DOHH2 (cell line): ENCODE data around the gene FKBP7.

Experiments used
- H3F3A ChIP-seq: fragments of 200-600 bp; sonication (generic), shearing (Covaris generic); 2 replicates; pipeline ENCODE4 v1.6.0; 2016; ENCODE audit warnings: antibody characterized with exemption, mild to moderate bottlenecking; ENCODE audit not compliant: control insufficient read depth, insufficient read depth
- H3K27ac ChIP-seq: fragments of 200-600 bp; sonication (generic); 2 replicates; pipeline ENCODE4 v1.5.1; 2014; ENCODE audit warnings: low read depth, mild to moderate bottlenecking, low read length, moderate library complexity
- H3K27me3 ChIP-seq: fragments of 200-600 bp; sonication (generic); 2 replicates; pipeline ENCODE4 v1.6.1; 2014; ENCODE audit warnings: mild to moderate bottlenecking, low read length, mixed read lengths; ENCODE audit not compliant: control insufficient read depth
- H3K36me3 ChIP-seq: fragments of 200-600 bp; sonication (generic); 2 replicates; pipeline ENCODE4 v1.6.1; 2014; ENCODE audit warnings: mild to moderate bottlenecking, low read length, moderate library complexity, mixed read lengths; ENCODE audit not compliant: control insufficient read depth
- H3K4me1 ChIP-seq: fragments of 200-600 bp; sonication (generic); 2 replicates; pipeline ENCODE4 v1.6.1; 2014; ENCODE audit warnings: mild to moderate bottlenecking, low read length, mixed read lengths; ENCODE audit not compliant: control insufficient read depth
- H3K4me2 ChIP-seq: fragments of 200-600 bp; sonication (generic); 2 replicates; pipeline ENCODE4 v1.6.0; 2014; ENCODE audit warnings: mild to moderate bottlenecking, low read length, moderate library complexity
- H3K4me3 ChIP-seq: fragments of 200-600 bp; sonication (generic); 2 replicates; pipeline ENCODE4 v1.5.1; 2014; ENCODE audit warnings: mild to moderate bottlenecking, low read length, mixed read lengths
- H3K79me2 ChIP-seq: fragments of 200-600 bp; sonication (generic); 2 replicates; pipeline ENCODE4 v1.6.1; 2014; ENCODE audit warnings: mild to moderate bottlenecking, low read length, mixed read lengths; ENCODE audit not compliant: control insufficient read depth
- H3K9me2 ChIP-seq: fragments of 200-600 bp; sonication (generic); replicated peaks from 2 replicates; pipeline ENCODE4 v1.6.1; 2014; ENCODE audit warnings: mild to moderate bottlenecking, low read length, mixed read lengths; ENCODE audit not compliant: control insufficient read depth
- H3K9me3 ChIP-seq: fragments of 200-600 bp; sonication (generic); 2 replicates; pipeline ENCODE4 v1.6.1; 2014; ENCODE audit warnings: antibody characterized with exemption, low read length, mixed read lengths; ENCODE audit not compliant: control insufficient read depth, insufficient read depth
- H4K20me1 ChIP-seq: fragments of 200-600 bp; sonication (generic); 2 replicates; pipeline ENCODE4 v1.6.0; 2014; ENCODE audit warnings: low read depth, mild to moderate bottlenecking, antibody characterized with exemption, low read length, moderate library complexity; ENCODE audit not compliant: control insufficient read depth, insufficient read depth
- EZH2phosphoT487 ChIP-seq: fragments of 200-600 bp; sonication (generic); IDR thresholded peaks from 2 replicates; pipeline ENCODE4 v1.6.1; 2017; ENCODE audit warnings: borderline replicate concordance, mild to moderate bottlenecking, antibody characterized with exemption, low read length, moderate library complexity, mixed read lengths
- TF ChIP-seq, protein P1 (sequence below): fragments of 200-600 bp; sonication (generic); IDR thresholded peaks from one replicate; pipeline ENCODE4 v1.5.1; 2014; ENCODE audit warnings: antibody characterized with exemption, mild to moderate bottlenecking, low read depth, low read length; ENCODE audit not compliant: poor library complexity, severe bottlenecking

The FKBP7 gene

DNA sequence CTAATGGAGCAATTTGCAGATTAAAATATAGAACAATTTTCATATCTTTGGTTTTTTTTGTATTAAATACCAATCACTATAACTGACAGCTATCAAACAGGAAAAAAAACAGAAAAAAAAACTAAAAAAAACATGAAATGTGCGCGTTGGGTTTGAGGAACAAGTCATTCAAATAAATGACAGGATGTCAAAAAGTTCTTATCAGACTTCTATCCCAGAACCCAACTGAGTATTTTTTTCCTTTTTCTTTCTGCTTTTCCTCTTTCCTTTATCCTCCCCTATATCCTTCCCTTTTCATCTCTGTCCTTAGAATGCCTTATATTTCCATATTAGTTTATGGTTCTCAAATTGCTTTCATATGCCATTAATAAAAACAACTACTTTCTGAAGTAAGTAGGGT lies 41.7 kb downstream of the FKBP7 start:
- TF ChIP-seq, protein P1, sequence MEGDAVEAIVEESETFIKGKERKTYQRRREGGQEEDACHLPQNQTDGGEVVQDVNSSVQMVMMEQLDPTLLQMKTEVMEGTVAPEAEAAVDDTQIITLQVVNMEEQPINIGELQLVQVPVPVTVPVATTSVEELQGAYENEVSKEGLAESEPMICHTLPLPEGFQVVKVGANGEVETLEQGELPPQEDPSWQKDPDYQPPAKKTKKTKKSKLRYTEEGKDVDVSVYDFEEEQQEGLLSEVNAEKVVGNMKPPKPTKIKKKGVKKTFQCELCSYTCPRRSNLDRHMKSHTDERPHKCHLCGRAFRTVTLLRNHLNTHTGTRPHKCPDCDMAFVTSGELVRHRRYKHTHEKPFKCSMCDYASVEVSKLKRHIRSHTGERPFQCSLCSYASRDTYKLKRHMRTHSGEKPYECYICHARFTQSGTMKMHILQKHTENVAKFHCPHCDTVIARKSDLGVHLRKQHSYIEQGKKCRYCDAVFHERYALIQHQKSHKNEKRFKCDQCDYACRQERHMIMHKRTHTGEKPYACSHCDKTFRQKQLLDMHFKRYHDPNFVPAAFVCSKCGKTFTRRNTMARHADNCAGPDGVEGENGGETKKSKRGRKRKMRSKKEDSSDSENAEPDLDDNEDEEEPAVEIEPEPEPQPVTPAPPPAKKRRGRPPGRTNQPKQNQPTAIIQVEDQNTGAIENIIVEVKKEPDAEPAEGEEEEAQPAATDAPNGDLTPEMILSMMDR, result no peak
- TF ChIP-seq EZH2phosphoT487, result no peak
- H3F3A ChIP-seq, result no peaks in the 10 kb centered on the region
- H3K4me2 ChIP-seq, result no peak overlapping the region
- H3K27ac ChIP-seq, result no peak overlapping the region
- H4K20me1 ChIP-seq, result no peaks in the 10 kb centered on the region
- no peaks in the 10 kb centered on the region for H3K79me2 ChIP-seq
- no peak overlapping the region for H3K4me3 ChIP-seq
- H3K36me3 ChIP-seq, result peaks cover 92% of the 10 kb centered on the region
- no peaks in the 10 kb centered on the region for H3K4me1 ChIP-seq
- H3K9me2 ChIP-seq, result no peaks in the 10 kb centered on the region
- no peaks in the 10 kb centered on the region for H3K9me3 ChIP-seq
- no peaks in the 10 kb centered on the region for H3K27me3 ChIP-seq

GRCh38 chr2:178429336-178429735 lies 49.1 kb downstream of the FKBP7 start:
- Histone ChIP-seq H4K20me1 (no peaks in the 10 kb centered on the region), H3K9me3 (no peaks in the 10 kb centered on the region), H3K4me3 (no peak overlapping the region), H3F3A (no peaks in the 10 kb centered on the region), H3K9me2 (no peaks in the 10 kb centered on the region), H3K4me2 (no peak overlapping the region), H3K36me3 (peaks cover 59% of the 10 kb centered on the region), H3K79me2 (no peaks in the 10 kb centered on the region), H3K27me3 (no peaks in the 10 kb centered on the region), H3K4me1 (no peaks in the 10 kb centered on the region), H3K27ac (no peak overlapping the region)
- TF ChIP-seq, protein P1, result no peak
- no peak for TF ChIP-seq EZH2phosphoT487

DNA sequence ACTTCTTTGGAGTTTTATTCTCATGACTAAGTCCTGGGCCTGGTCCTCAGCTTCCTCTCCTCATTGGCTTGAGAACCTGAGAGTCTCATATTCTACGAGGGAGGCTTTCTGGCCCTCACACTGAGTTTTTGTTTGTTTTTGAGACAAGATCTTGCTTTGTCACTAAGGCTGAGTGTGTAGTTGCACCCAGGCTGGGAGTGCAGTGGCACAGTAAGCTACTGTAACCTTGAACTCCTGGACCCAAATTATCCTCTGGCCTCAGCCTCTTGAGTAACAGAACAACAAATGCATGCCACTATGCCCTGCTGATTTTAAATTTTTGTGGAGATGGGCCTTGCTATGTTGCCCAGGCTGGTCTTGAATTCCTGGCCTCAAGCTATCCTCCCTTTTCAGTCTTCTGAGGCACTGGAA lies 50.0 kb downstream of the FKBP7 start:
- no peaks in the 10 kb centered on the region for H3K9me2 ChIP-seq
- no peaks in the 10 kb centered on the region for H3K27me3 ChIP-seq
- no peak for TF ChIP-seq EZH2phosphoT487
- TF ChIP-seq, protein P1, result no peak
- peaks cover 50% of the 10 kb centered on the region for H3K36me3 ChIP-seq
- no peaks in the 10 kb centered on the region for H4K20me1 ChIP-seq
- H3K4me2 ChIP-seq, result no peak overlapping the region
- no peaks in the 10 kb centered on the region for H3K4me1 ChIP-seq
- no peak overlapping the region for H3K27ac ChIP-seq
- H3K79me2 ChIP-seq, result no peaks in the 10 kb centered on the region
- no peaks in the 10 kb centered on the region for H3F3A ChIP-seq
- H3K9me3 ChIP-seq, result no peaks in the 10 kb centered on the region
- no peak overlapping the region for H3K4me3 ChIP-seq

DNA sequence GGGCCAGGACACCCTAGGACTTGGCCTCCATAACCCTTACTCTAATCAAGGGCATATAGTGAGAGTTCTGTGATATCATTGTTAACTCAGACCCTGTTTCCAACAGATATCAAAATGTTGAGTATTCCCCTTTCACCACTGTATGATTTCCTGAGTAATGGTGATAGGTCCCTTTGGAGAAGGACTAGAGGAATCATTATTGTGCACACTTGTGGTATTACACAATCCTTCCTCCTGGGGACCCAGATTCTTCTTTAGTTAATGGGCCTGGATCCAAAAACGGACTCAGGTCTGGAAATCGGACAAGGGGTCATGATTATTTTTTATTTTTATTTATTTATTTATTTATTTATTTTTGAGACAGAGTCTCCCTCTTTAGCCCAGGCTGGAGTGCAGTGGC lies 50.9 kb downstream of the FKBP7 start:
- H4K20me1 ChIP-seq, result no peaks in the 10 kb centered on the region
- H3F3A ChIP-seq, result no peaks in the 10 kb centered on the region
- H3K9me2 ChIP-seq, result no peaks in the 10 kb centered on the region
- H3K4me1 ChIP-seq, result no peaks in the 10 kb centered on the region
- no peaks in the 10 kb centered on the region for H3K27me3 ChIP-seq
- H3K27ac ChIP-seq, result no peak overlapping the region
- H3K4me2 ChIP-seq, result no peak overlapping the region
- H3K9me3 ChIP-seq, result no peaks in the 10 kb centered on the region
- H3K79me2 ChIP-seq, result no peaks in the 10 kb centered on the region
- peaks cover 41% of the 10 kb centered on the region for H3K36me3 ChIP-seq
- H3K4me3 ChIP-seq, result no peak overlapping the region
- TF ChIP-seq, protein P1, result no peak
- no peak for TF ChIP-seq EZH2phosphoT487
